ENCODE data around the gene NHP2. TPM values are rescaled to one million over a fixed set of nuclear protein-coding genes. Genes with fewer than 3 reads are reported as not detected.

The NHP2 gene
- total RNA-seq, 2 donors from 2014 or later, result 56.9 to 63.9 TPM

- ATAC-seq (no peak), DNase-seq (no peak)
- intact Hi-C loops (cut with DNase I, micrococcal nuclease), result no loop called here
Observed at GRCh38 chr5:178180141-178180863, 26.6 kb upstream of the NHP2 start.

- ATAC-seq (no peak), DNase-seq (no peak)
- intact Hi-C loops (cut with DNase I, micrococcal nuclease), result no loop called here
Observed at GRCh38 chr5:178177569-178177968, 23.9 kb upstream of the NHP2 start.

GRCh38 chr5:178176791-178177190 lies 23.1 kb upstream of the NHP2 start:
- no peak for DNase-seq
- ATAC-seq, result no peak
- intact Hi-C loops (cut with DNase I, micrococcal nuclease), result no loop called here

GRCh38 chr5:178174456-178174855 lies 20.8 kb upstream of the NHP2 start:
- ATAC-seq (no peak), DNase-seq (no peak)
- intact Hi-C loops (cut with DNase I, micrococcal nuclease), result no loop called here

- DNase-seq, result no peak
- no peak for ATAC-seq
- intact Hi-C loops (cut with DNase I, micrococcal nuclease), result no loop called here
Observed at GRCh38 chr5:178170455-178170854, 16.8 kb upstream of the NHP2 start.

GRCh38 chr5:178165581-178165980 lies 11.9 kb upstream of the NHP2 start:
- no peak for ATAC-seq
- DNase-seq, result no peak
- intact Hi-C loops (cut with DNase I, micrococcal nuclease), result loop anchor here in 1 of 2 donors (5.0 kb wide), 1 partner anchor 88 kb away; no protein-coding TSS in a partner anchor

GRCh38 chr5:178163772-178164735 lies 10.4 kb upstream of the NHP2 start:
- ATAC-seq (peak; percentile 99), DNase-seq (peak; percentile 66 to 88)
- intact Hi-C loops (cut with DNase I, micrococcal nuclease), result no loop called here

GRCh38 chr5:178162481-178162880 lies 8.8 kb upstream of the NHP2 start:
- DNase-seq (no peak), ATAC-seq (no peak)
- intact Hi-C loops (cut with DNase I, micrococcal nuclease), result no loop called here

- no peak for ATAC-seq
- DNase-seq, result no peak
- intact Hi-C loops (cut with DNase I, micrococcal nuclease), result no loop called here
Observed at GRCh38 chr5:178160176-178160575, 6.5 kb upstream of the NHP2 start.

GRCh38 chr5:178155065-178155464 lies 1.4 kb upstream of the NHP2 start:
- ATAC-seq (no peak), DNase-seq (no peak)
- intact Hi-C loops (cut with DNase I, micrococcal nuclease), result no loop called here

- intact Hi-C loops (cut with DNase I, micrococcal nuclease), result no loop called here
- DNase-seq (no peak), ATAC-seq (no peak)
Observed at GRCh38 chr5:178152491-178153444, 917 bp downstream of the NHP2 start.

GRCh38 chr5:178150977-178151734 lies 2.5 kb downstream of the NHP2 start:
- intact Hi-C loops (cut with DNase I, micrococcal nuclease), result no loop called here
- no peak for DNase-seq

GRCh38 chr5:178149199-178149932 lies 4.3 kb downstream of the NHP2 start:
- DNase-seq (no peak), ATAC-seq (no peak)
- intact Hi-C loops (cut with DNase I, micrococcal nuclease), result no loop called here

More at GRCh38 chr5:178150977-178151734, 2.5 kb downstream of the NHP2 start:
- ATAC-seq, result no peak

- intact Hi-C loops (cut with DNase I, micrococcal nuclease), result no loop called here
- DNase-seq, result no peak
Observed at GRCh38 chr5:178147406-178147805, 6.3 kb downstream of the NHP2 start.

GRCh38 chr5:178145965-178146820 lies 7.5 kb downstream of the NHP2 start:
- DNase-seq, result peak; percentile 56 to 90
- ATAC-seq, result peak; percentile 84
- intact Hi-C loops (cut with DNase I, micrococcal nuclease), result no loop called here

More at GRCh38 chr5:178147406-178147805, 6.3 kb downstream of the NHP2 start:
- ATAC-seq, result no peak

GRCh38 chr5:178143901-178144300 lies 9.8 kb downstream of the NHP2 start:
- DNase-seq (no peak), ATAC-seq (no peak)
- intact Hi-C loops (cut with DNase I, micrococcal nuclease), result no loop called here

GRCh38 chr5:178143246-178143645 lies 10.4 kb downstream of the NHP2 start:
- intact Hi-C loops (cut with DNase I, micrococcal nuclease), result no loop called here
- ATAC-seq (no peak), DNase-seq (no peak)

All from left colon (tissue), 2 donors.